HL-60 (cell line): ENCODE results near the gene LDAH.

ENCODE experiments used
- DNase-seq, 2 experiments: peaks; one replicate each; pipeline ENCODE4 v3.0.0-alpha.2; 2010 to 2020; ENCODE audit warnings: low read depth in 1 of 2, low spot score in 1 of 2
- H3K27ac ChIP-seq: fragments of 250-450 bp; sonication (Bioruptor Pico); replicated peaks from 2 replicates; pipeline ENCODE4 v1.5.1; 2020; ENCODE audit warnings: mild to moderate bottlenecking, moderate library complexity
- H3K27me3 ChIP-seq: fragments of 250-450 bp; sonication (Bioruptor Pico); 2 replicates; pipeline ENCODE4 v1.5.1; 2021; ENCODE audit warnings: mild to moderate bottlenecking, moderate library complexity; ENCODE audit not compliant: insufficient read depth, poor library complexity, severe bottlenecking
- H3K4me3 ChIP-seq: replicated peaks from 2 replicates; pipeline ENCODE4 v1.5.1; 2011; ENCODE audit warnings: mild to moderate bottlenecking, control low read depth, low read length; ENCODE audit not compliant: insufficient read depth
- CTCF ChIP-seq: IDR thresholded peaks from one replicate; pipeline ENCODE4 v1.5.1; 2011; ENCODE audit warnings: low read length, control low read depth, inconsistent platforms; ENCODE audit not compliant: insufficient read depth
- GABPA ChIP-seq: IDR thresholded peaks from 2 replicates; pipeline ENCODE4 v1.6.1; 2012; ENCODE audit warnings: low read depth
- POLR2AphosphoS5 ChIP-seq: IDR thresholded peaks from 2 replicates; pipeline ENCODE4 v1.6.1; 2012; ENCODE audit warnings: low read depth
- REST ChIP-seq: IDR thresholded peaks from 2 replicates; pipeline ENCODE4 v1.6.1; 2012; ENCODE audit warnings: low read depth; ENCODE audit not compliant: insufficient replicate concordance
- SPI1 ChIP-seq: IDR thresholded peaks from 2 replicates; pipeline ENCODE4 v1.6.1; 2012; ENCODE audit warnings: low read depth, mild to moderate bottlenecking, borderline replicate concordance

LDAH gene

GRCh38 chr2:20855456-20855855 lies 32.6 kb upstream of the LDAH start:
- H3K4me3 ChIP-seq = no peak overlapping the region
- no peak for DNase-seq

GRCh38 chr2:20852670-20853069 lies 29.8 kb upstream of the LDAH start:
- Histone ChIP-seq H3K27me3 (no peaks in the 10 kb centered on the region), H3K27ac (no peak overlapping the region), H3K4me3 (no peak overlapping the region)
- no peak for TF ChIP-seq POLR2AphosphoS5
- TF ChIP-seq GABPA = no peak
- TF ChIP-seq SPI1 = no peak
- no peak for TF ChIP-seq CTCF
- TF ChIP-seq REST = no peak
- no peak for DNase-seq

More at GRCh38 chr2:20855456-20855855, 32.6 kb upstream of the LDAH start:
- Histone ChIP-seq H3K27me3 (peaks cover 2% of the 10 kb centered on the region), H3K27ac (no peak overlapping the region)
- no peak for TF ChIP-seq SPI1
- TF ChIP-seq GABPA = no peak
- TF ChIP-seq REST = no peak
- no peak for TF ChIP-seq CTCF
- no peak for TF ChIP-seq POLR2AphosphoS5

DNA sequence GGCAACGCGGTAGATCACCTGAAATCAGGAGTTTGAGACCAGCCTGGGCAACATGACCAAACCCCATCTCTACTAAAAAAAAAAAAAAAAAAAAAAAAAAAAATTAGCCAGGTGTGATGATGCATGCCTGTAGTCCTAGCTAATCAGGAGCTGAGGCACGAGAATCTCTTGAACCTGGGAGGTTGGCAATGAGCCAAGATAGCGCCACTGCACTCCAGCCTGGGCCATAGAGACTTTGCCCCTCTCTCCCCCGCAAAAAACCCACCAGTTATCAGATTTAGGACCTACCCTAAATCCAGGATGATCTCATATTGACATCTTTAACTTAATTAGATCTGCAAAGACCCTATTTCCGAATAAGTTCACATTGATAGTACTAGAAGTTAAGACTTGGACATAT lies 29.2 kb upstream of the LDAH start:
- Histone ChIP-seq H3K4me3 (no peak overlapping the region), H3K27ac (no peak overlapping the region), H3K27me3 (no peaks in the 10 kb centered on the region)
- TF ChIP-seq POLR2AphosphoS5 (no peak), REST (no peak), SPI1 (no peak), CTCF (no peak), GABPA (no peak)
- DNase-seq = no peak
